ENCODE results near the gene RPL15.

DNA sequence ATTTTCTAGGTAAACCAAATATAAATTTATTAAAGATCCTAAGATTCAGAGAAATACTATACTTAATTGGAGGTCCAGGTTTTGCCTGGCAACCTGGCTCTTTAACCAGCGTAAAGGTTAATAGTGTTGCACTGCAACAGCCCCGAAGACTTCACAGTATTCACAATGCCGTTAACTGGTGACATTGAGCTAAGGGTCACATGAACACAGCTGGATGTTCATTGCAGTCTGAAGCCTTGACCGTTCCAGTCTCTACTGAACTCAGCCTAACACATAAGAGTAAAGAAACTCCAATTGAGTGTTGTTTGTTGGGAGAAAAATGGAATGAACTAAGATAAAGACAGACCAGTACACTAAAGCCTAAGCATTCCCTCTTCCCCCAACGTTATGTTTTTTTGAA, 27.0 kb upstream of the RPL15 start:
- TF ChIP-seq, protein P1, sequence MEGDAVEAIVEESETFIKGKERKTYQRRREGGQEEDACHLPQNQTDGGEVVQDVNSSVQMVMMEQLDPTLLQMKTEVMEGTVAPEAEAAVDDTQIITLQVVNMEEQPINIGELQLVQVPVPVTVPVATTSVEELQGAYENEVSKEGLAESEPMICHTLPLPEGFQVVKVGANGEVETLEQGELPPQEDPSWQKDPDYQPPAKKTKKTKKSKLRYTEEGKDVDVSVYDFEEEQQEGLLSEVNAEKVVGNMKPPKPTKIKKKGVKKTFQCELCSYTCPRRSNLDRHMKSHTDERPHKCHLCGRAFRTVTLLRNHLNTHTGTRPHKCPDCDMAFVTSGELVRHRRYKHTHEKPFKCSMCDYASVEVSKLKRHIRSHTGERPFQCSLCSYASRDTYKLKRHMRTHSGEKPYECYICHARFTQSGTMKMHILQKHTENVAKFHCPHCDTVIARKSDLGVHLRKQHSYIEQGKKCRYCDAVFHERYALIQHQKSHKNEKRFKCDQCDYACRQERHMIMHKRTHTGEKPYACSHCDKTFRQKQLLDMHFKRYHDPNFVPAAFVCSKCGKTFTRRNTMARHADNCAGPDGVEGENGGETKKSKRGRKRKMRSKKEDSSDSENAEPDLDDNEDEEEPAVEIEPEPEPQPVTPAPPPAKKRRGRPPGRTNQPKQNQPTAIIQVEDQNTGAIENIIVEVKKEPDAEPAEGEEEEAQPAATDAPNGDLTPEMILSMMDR (IDR thresholded peaks at IDR 0.05; ENCODE audit: poor library complexity): no peak
- no peak for TF ChIP-seq EZH2 (IDR thresholded peaks at IDR 0.05; ENCODE audit: borderline replicate concordance)
